HG02943 (cell line): ENCODE data around the gene PA2G4.
A peak's percentile ranks its signal among the peaks of the same experiment; 100 is the strongest.

Source experiments
- ATAC-seq: cut with Tn5 transposase; IDR thresholded peaks from one replicate; pipeline ENCODE4 v1.9.1; 2021; ENCODE audit warnings: mild to moderate bottlenecking, low read depth, moderate library complexity; ENCODE audit not compliant: unreplicated experiment

Gene PA2G4

GRCh38 chr12:56121204-56121870 lies 17.0 kb downstream of the PA2G4 start:
- no peak for ATAC-seq

GRCh38 chr12:56122637-56123036 lies 18.3 kb downstream of the PA2G4 start:
- no peak for ATAC-seq

- no peak for ATAC-seq
Measured at GRCh38 chr12:56124133-56124532, 19.8 kb downstream of the PA2G4 start.

- no peak for ATAC-seq
Measured at GRCh38 chr12:56126732-56127239, 22.4 kb downstream of the PA2G4 start.

- ATAC-seq = no peak
Measured at GRCh38 chr12:56127485-56127887, 23.1 kb downstream of the PA2G4 start.

GRCh38 chr12:56127888-56128669 lies 23.7 kb downstream of the PA2G4 start, which contains the start of gene ESYT1:
TSS of gene ESYT1 (plus strand) at chr12:56128267. CDS start at chr12:56128320, 53 bp downstream.
- ATAC-seq = peak; percentile 84

- ATAC-seq = no peak
Measured at GRCh38 chr12:56128670-56129205, 24.4 kb downstream of the PA2G4 start.

GRCh38 chr12:56129206-56129941 lies 25.0 kb downstream of the PA2G4 start:
- ATAC-seq = no peak

- no peak for ATAC-seq
Measured at GRCh38 chr12:56129942-56130495, 25.7 kb downstream of the PA2G4 start.

- no peak for ATAC-seq
Measured at GRCh38 chr12:56130876-56131275, 26.5 kb downstream of the PA2G4 start.

- ATAC-seq = no peak
Measured at GRCh38 chr12:56134897-56135296, 30.5 kb downstream of the PA2G4 start.

GRCh38 chr12:56137853-56138571 lies 33.7 kb downstream of the PA2G4 start:
- ATAC-seq = no peak

GRCh38 chr12:56141946-56142784 lies 37.8 kb downstream of the PA2G4 start:
- no peak for ATAC-seq

- ATAC-seq = no peak
Measured at GRCh38 chr12:56143217-56143616, 38.9 kb downstream of the PA2G4 start.

- no peak for ATAC-seq
Measured at GRCh38 chr12:56143870-56144269, 39.5 kb downstream of the PA2G4 start.

- ATAC-seq = no peak
Measured at GRCh38 chr12:56145217-56145616, 40.9 kb downstream of the PA2G4 start.

- ATAC-seq = no peak
Measured at GRCh38 chr12:56146492-56147460, 42.4 kb downstream of the PA2G4 start.

GRCh38 chr12:56150563-56150962 lies 46.2 kb downstream of the PA2G4 start:
- no peak for ATAC-seq
